Cardiac muscle cell (in vitro differentiated cells and primary cell): ENCODE measurements around the gene IFITM5. TPM values are rescaled to one million over a fixed set of nuclear protein-coding genes. Genes with fewer than 3 reads are reported as not detected.

ENCODE experiments used
- DNase-seq, 2 donors: peaks; one replicate each; pipeline versions ENCODE4 v3.0.0 to v3.0.0-alpha.2; 2010 to 2017; ENCODE audit warnings: low read depth in 1 of 2, low spot score in 1 of 2
- H3K27ac ChIP-seq: fragments of 200-600 bp; sonication (generic); 2 replicates; pipeline ENCODE4 v1.5.1; 2016
- H3K27me3 ChIP-seq: fragments of 200-600 bp; sonication (generic); 2 replicates; pipeline ENCODE4 v1.6.0; 2016; ENCODE audit warnings: control low read depth
- H3K36me3 ChIP-seq: fragments of 200-600 bp; sonication (generic); 2 replicates; pipeline ENCODE4 v1.5.1; 2016; ENCODE audit warnings: control low read depth
- H3K4me1 ChIP-seq: fragments of 200-600 bp; sonication (generic); 2 replicates; pipeline ENCODE4 v1.8.1; 2017; ENCODE audit warnings: low read depth, mild to moderate bottlenecking, mixed run types
- H3K4me3 ChIP-seq: fragments of 200-600 bp; sonication (generic); 2 replicates; pipeline ENCODE4 v1.5.1; 2016; ENCODE audit warnings: mild to moderate bottlenecking
- H3K9me3 ChIP-seq: fragments of 200-600 bp; sonication (generic); 2 replicates; pipeline ENCODE4 v1.5.1; 2017; ENCODE audit warnings: low read depth, mild to moderate bottlenecking, control low read depth
- polyA plus RNA-seq: library from polyadenylated mRNA; unstranded; fragments of >200 nt; fragmentation: Nextera tagmentation; extraction: Ambion mirVana; gene quantifications from 2 replicates; pipeline ENCODE4 v1.2.1, GENCODE V29; 2016
- total RNA-seq: library from RNA; depleted of rRNA; stranded (reverse); fragments of >200 nt; gene quantifications from 2 replicates; pipeline ENCODE4 v1.2.3, GENCODE V29; 2016
- TF ChIP-seq, protein P1 (sequence below): IDR thresholded peaks from 2 replicates; pipeline ENCODE4 v1.5.1; 2012; ENCODE audit warnings: low read depth, mild to moderate bottlenecking, low read length

Gene IFITM5
- total and polyA plus RNA-seq, 2 experiments from 2014 or later = not detected

DNA sequence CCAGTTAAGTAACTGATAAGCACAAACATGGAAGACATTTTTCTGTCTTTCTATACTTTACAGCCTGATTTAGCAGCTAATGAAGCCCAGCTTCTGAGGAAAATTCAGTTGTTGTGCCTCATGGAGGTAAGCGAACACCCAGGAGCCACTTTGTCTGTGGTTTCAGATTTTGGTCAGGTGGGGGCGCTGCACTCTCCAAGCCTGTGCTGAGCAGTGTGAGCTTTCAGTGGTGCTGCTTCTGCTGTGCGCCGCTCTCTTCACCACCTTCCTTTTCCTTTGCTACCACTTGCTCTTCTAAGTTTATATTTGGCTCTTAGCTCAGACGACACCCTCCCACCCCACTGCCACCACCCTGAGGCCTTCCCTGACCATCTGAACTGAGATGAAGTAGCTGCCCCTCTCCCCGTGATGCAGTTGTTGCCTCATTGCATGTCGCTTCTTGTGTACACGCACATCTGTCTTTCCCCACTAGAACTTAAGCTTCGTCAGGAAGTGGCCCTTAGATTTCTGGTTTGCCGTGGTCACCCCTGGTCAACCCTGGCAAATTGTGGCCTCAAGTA is 48.5 kb downstream of the IFITM5 start:
- H3K9me3 ChIP-seq = no peaks in the 10 kb centered on the region
- H3K27ac ChIP-seq = no peak overlapping the region
- TF ChIP-seq, protein P1, sequence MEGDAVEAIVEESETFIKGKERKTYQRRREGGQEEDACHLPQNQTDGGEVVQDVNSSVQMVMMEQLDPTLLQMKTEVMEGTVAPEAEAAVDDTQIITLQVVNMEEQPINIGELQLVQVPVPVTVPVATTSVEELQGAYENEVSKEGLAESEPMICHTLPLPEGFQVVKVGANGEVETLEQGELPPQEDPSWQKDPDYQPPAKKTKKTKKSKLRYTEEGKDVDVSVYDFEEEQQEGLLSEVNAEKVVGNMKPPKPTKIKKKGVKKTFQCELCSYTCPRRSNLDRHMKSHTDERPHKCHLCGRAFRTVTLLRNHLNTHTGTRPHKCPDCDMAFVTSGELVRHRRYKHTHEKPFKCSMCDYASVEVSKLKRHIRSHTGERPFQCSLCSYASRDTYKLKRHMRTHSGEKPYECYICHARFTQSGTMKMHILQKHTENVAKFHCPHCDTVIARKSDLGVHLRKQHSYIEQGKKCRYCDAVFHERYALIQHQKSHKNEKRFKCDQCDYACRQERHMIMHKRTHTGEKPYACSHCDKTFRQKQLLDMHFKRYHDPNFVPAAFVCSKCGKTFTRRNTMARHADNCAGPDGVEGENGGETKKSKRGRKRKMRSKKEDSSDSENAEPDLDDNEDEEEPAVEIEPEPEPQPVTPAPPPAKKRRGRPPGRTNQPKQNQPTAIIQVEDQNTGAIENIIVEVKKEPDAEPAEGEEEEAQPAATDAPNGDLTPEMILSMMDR = peak; percentile 67
- no peaks in the 10 kb centered on the region for H3K4me1 ChIP-seq
- DNase-seq = peak; percentile 68 to 71
- no peak overlapping the region for H3K4me3 ChIP-seq
- H3K36me3 ChIP-seq = peaks cover 47% of the 10 kb centered on the region
- H3K27me3 ChIP-seq = no peaks in the 10 kb centered on the region

DNA sequence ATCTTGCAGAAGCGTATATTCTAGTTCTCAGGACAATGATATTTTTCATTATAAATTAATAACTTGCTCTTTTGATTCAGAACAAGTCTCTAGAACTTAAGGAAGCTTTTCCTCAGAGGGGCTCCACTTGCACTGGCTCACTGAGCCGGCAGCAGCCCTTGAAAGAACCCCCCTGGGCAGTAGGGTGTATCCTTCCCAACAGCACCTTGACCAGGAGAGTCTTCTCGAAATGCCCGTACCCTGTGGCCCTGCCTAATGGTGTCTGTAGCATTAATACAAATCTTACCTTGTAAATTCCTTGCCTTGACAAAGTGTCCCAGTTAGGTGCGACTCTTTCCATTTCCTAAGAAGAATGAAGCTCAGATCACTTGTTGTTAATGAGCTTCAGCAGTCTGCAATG is 49.1 kb downstream of the IFITM5 start:
- no peaks in the 10 kb centered on the region for H3K9me3 ChIP-seq
- TF ChIP-seq, protein P1 = no peak
- no peaks in the 10 kb centered on the region for H3K27me3 ChIP-seq
- H3K36me3 ChIP-seq = peaks cover 48% of the 10 kb centered on the region
- H3K4me3 ChIP-seq = no peak overlapping the region
- DNase-seq = no peak
- H3K4me1 ChIP-seq = no peaks in the 10 kb centered on the region
- H3K27ac ChIP-seq = no peak overlapping the region

DNA sequence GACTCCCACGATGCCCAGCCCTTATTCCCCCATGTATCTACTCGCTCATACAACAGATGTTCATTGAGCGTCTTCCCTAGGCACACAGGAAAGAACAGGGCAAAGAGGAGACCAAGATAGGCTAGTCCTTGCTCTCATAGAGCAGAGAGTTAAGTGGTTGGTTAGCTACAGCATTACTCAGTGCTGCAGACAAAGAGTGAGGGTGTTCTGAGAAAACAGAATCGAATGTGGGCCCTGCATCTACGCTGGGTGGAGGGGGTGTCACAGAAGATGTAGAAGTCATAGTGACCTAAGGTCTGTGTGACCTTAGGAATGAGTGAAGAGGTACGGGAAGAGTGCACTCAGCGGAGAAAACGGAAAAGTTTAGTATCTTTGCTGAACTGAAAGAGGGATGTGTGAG is 50.3 kb downstream of the IFITM5 start:
- no peaks in the 10 kb centered on the region for H3K9me3 ChIP-seq
- no peak for DNase-seq
- H3K36me3 ChIP-seq = peaks cover 58% of the 10 kb centered on the region
- no peaks in the 10 kb centered on the region for H3K27me3 ChIP-seq
- TF ChIP-seq, protein P1 = no peak
- no peak overlapping the region for H3K4me3 ChIP-seq
- H3K4me1 ChIP-seq = no peaks in the 10 kb centered on the region
- no peak overlapping the region for H3K27ac ChIP-seq

Other genes starting within 250 kb of the IFITM5 start
- not detected in 2 replicates for gene SCGB1C1, start 106.4 kb downstream of the IFITM5 start, total RNA-seq
- gene SCGB1C1, start 106.4 kb downstream of the IFITM5 start, polyA plus RNA-seq = not detected in 2 replicates
- gene BET1L, start 92.1 kb downstream of the IFITM5 start, total RNA-seq = 26.8 and 30.6 TPM in 2 replicates
- 44.9 and 62.0 TPM in 2 replicates for gene BET1L, start 92.1 kb downstream of the IFITM5 start, polyA plus RNA-seq
- gene RIC8A, start 91.8 kb downstream of the IFITM5 start, total RNA-seq = 84.3 and 102 TPM in 2 replicates
- 75.6 and 81.5 TPM in 2 replicates for gene RIC8A, start 91.8 kb downstream of the IFITM5 start, polyA plus RNA-seq
- gene SIRT3, start 63.2 kb downstream of the IFITM5 start, total RNA-seq = 44.9 and 53.6 TPM in 2 replicates
- 46.1 and 47.7 TPM in 2 replicates for gene SIRT3, start 63.2 kb downstream of the IFITM5 start, polyA plus RNA-seq
- gene PSMD13, start 62.5 kb downstream of the IFITM5 start, total RNA-seq = 96.3 and 98.4 TPM in 2 replicates
- gene PSMD13, start 62.5 kb downstream of the IFITM5 start, polyA plus RNA-seq = 167 and 175 TPM in 2 replicates
- not detected in 2 replicates for gene NLRP6, start 21.1 kb downstream of the IFITM5 start, total RNA-seq
- gene NLRP6, start 21.1 kb downstream of the IFITM5 start, polyA plus RNA-seq = not detected in 2 replicates
- 29.9 and 88.7 TPM in 2 replicates for gene PGGHG, start 10.4 kb downstream of the IFITM5 start, total RNA-seq
- gene PGGHG, start 10.4 kb downstream of the IFITM5 start, polyA plus RNA-seq = 33.1 and 42.4 TPM in 2 replicates
- gene IFITM2, start 8.3 kb upstream of the IFITM5 start, total RNA-seq = 71.6 and 84.8 TPM in 2 replicates
- gene IFITM2, start 8.3 kb upstream of the IFITM5 start, polyA plus RNA-seq = 267 and 368 TPM in 2 replicates
- 47.2 and 68.9 TPM in 2 replicates for gene IFITM1, start 14.5 kb upstream of the IFITM5 start, total RNA-seq
- 74.3 and 154 TPM in 2 replicates for gene IFITM1, start 14.5 kb upstream of the IFITM5 start, polyA plus RNA-seq
- gene IFITM3, start 21.3 kb upstream of the IFITM5 start, total RNA-seq = 108 and 137 TPM in 2 replicates
- gene IFITM3, start 21.3 kb upstream of the IFITM5 start, polyA plus RNA-seq = 498 and 585 TPM in 2 replicates
- gene B4GALNT4, start 70.0 kb upstream of the IFITM5 start, total RNA-seq = 77.4 and 94.4 TPM in 2 replicates
- gene B4GALNT4, start 70.0 kb upstream of the IFITM5 start, polyA plus RNA-seq = 35.8 and 44.1 TPM in 2 replicates
- 0.09 and 0.70 TPM in 2 replicates for gene PKP3, start 94.7 kb upstream of the IFITM5 start, total RNA-seq
- 0.57 TPM in 1 of 2 replicates, not detected in the other for gene PKP3, start 94.7 kb upstream of the IFITM5 start, polyA plus RNA-seq
- gene SIGIRR, start 115.5 kb upstream of the IFITM5 start, total RNA-seq = 45.6 and 69.5 TPM in 2 replicates
- 35.7 and 46.8 TPM in 2 replicates for gene SIGIRR, start 115.5 kb upstream of the IFITM5 start, polyA plus RNA-seq
- 0.51 TPM in 1 of 2 replicates, not detected in the other for gene ANO9, start 142.5 kb upstream of the IFITM5 start, total RNA-seq
- 0.23 and 1.2 TPM in 2 replicates for gene ANO9, start 142.5 kb upstream of the IFITM5 start, polyA plus RNA-seq
- 178 and 202 TPM in 2 replicates for gene PTDSS2, start 150.8 kb upstream of the IFITM5 start, total RNA-seq
- gene PTDSS2, start 150.8 kb upstream of the IFITM5 start, polyA plus RNA-seq = 69.6 and 83.1 TPM in 2 replicates
- 149 and 186 TPM in 2 replicates for gene RNH1, start 207.7 kb upstream of the IFITM5 start, total RNA-seq
- 157 and 176 TPM in 2 replicates for gene RNH1, start 207.7 kb upstream of the IFITM5 start, polyA plus RNA-seq
- gene HRAS, start 236.1 kb upstream of the IFITM5 start, total RNA-seq = 49.6 and 63.1 TPM in 2 replicates
- gene HRAS, start 236.1 kb upstream of the IFITM5 start, polyA plus RNA-seq = 60.0 and 97.8 TPM in 2 replicates
- 2.6 and 4.5 TPM in 2 replicates for gene LRRC56, start 238.0 kb upstream of the IFITM5 start, total RNA-seq
- gene LRRC56, start 238.0 kb upstream of the IFITM5 start, polyA plus RNA-seq = 2.5 and 3.4 TPM in 2 replicates